Measurements from ENCODE around the gene PNPLA6.

DNA sequence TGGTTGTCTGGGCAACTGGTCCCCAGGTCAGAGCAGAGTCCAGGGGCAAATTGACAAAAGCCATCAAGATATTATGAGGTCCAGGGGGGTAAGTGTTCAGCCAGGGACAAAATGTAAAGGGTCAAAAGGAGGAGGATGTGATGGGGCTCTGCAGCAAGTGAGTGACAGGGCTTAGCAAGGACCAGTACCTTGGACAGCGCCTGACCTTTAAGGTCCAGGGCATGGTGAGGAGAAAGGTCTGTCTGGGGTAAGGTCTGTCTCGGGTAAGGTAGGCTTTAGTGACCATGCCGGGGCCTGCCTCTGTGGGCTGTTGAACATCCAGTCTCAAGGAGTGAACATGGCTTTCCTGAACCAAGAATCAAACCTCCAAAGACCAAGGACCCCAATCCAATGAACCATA, 25.9 kb upstream of the PNPLA6 start:
- TF ChIP-seq, protein P1, sequence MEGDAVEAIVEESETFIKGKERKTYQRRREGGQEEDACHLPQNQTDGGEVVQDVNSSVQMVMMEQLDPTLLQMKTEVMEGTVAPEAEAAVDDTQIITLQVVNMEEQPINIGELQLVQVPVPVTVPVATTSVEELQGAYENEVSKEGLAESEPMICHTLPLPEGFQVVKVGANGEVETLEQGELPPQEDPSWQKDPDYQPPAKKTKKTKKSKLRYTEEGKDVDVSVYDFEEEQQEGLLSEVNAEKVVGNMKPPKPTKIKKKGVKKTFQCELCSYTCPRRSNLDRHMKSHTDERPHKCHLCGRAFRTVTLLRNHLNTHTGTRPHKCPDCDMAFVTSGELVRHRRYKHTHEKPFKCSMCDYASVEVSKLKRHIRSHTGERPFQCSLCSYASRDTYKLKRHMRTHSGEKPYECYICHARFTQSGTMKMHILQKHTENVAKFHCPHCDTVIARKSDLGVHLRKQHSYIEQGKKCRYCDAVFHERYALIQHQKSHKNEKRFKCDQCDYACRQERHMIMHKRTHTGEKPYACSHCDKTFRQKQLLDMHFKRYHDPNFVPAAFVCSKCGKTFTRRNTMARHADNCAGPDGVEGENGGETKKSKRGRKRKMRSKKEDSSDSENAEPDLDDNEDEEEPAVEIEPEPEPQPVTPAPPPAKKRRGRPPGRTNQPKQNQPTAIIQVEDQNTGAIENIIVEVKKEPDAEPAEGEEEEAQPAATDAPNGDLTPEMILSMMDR (conservative IDR thresholded peaks at IDR 0.05; ENCODE audit: low read depth, low read length): no peak
- no peak for TF ChIP-seq EZH2 (IDR thresholded peaks at IDR 0.05; ENCODE audit: low read length, unreplicated experiment)
